ENCODE measurements around the gene SENP5. TPM values are rescaled to one million over a fixed set of nuclear protein-coding genes. Genes with fewer than 3 reads are reported as not detected.
"Not testable (repeated sequence)": the region's sequence is repeated elsewhere in the genome, so short reads cannot be mapped to it uniquely, and the experiment has no call there.

The SENP5 gene
- total RNA-seq, 3 donors from 2014 or later: 40.3 to 50.9 (median 40.5) TPM

DNA sequence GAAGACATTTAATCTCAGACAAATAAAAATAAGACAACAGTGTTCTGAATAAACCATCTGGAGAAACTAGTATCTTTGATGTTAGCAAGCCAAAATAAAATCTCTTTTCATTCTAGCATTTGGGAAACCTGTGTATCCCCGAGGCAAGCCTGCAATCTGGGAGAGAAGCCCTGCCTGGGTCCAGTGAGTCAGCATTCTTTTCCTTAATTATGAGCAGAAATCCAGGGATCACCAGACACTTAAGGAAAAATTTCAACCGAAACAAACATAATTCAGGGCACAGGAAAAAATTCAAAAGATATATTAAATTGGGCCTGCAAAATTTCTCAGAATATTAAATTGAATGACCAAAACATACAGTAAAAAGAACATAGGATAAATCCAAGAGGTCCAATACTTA, 70.4 kb downstream of the SENP5 start:
- H3K36me3 ChIP-seq: peaks cover 3% of the 10 kb centered on the region
- TF ChIP-seq POLR2A (IDR thresholded peaks at IDR 0.05): no peak
- H3K9me3 ChIP-seq: no peaks in the 10 kb centered on the region
- H3K4me3 ChIP-seq: no peak overlapping the region
- intact Hi-C loops (cut with DNase I; ENCODE audit: low total_unique reads): no loop called here
- no peak for DNase-seq (ENCODE audit: low spot score in 2 of 2)
- peaks cover 0 to 2% of the 10 kb centered on the region in 2 donors for H3K4me1 ChIP-seq
- no peak overlapping the region for H3K27ac ChIP-seq
- H3K27me3 ChIP-seq: no peaks in the 10 kb centered on the region

DNA sequence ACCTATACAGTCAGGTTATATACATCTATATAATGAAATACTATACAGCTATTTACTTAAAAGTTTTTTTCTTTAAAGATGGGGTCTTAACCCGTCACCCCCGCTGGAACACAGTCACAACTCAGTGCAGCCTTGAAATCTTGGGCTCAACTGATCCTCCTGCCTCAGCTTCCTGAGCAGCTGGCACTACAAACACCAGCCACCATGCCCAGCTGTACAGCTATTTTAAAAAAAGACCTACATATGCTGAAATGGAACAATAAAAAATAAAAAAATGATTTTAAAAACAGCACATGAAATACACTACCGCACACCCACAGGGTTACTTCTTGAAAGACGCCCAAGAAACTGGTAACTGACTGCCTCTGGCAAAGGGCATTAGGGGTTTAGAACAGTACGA, 70.9 kb downstream of the SENP5 start:
- TF ChIP-seq, protein P1, sequence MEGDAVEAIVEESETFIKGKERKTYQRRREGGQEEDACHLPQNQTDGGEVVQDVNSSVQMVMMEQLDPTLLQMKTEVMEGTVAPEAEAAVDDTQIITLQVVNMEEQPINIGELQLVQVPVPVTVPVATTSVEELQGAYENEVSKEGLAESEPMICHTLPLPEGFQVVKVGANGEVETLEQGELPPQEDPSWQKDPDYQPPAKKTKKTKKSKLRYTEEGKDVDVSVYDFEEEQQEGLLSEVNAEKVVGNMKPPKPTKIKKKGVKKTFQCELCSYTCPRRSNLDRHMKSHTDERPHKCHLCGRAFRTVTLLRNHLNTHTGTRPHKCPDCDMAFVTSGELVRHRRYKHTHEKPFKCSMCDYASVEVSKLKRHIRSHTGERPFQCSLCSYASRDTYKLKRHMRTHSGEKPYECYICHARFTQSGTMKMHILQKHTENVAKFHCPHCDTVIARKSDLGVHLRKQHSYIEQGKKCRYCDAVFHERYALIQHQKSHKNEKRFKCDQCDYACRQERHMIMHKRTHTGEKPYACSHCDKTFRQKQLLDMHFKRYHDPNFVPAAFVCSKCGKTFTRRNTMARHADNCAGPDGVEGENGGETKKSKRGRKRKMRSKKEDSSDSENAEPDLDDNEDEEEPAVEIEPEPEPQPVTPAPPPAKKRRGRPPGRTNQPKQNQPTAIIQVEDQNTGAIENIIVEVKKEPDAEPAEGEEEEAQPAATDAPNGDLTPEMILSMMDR (IDR thresholded peaks at IDR 0.05): no peak
- no peak for TF ChIP-seq POLR2AphosphoS5 (IDR thresholded peaks at IDR 0.05)
- TF ChIP-seq POLR2A (IDR thresholded peaks at IDR 0.05): no peak
- H3K36me3 ChIP-seq: peaks cover 3% of the 10 kb centered on the region

DNA sequence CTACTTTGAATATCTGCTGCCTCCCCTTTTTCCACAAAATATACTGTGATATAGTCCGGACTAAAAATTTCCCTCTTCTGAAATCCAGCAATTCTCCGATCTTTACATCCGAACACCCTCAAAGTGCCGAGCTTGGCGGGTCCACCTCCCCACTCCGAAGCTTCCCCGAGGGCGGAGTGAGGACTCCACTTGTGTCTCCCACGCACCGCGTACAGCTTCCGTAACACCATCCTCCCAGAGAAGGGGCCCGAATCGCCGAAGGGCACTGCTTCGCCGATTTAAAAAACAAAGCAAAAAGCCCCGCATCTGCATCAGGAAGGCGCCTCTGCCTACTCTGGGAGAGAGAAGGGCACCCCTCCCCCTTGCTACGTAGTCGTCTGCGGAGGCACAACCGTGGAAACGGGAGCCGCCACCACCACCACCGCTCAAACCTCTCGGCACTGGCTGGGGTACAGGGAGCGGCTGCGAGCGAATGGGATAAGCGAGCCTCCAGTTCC, 74.1 kb downstream of the SENP5 start:
- intact Hi-C loops (cut with DNase I; ENCODE audit: low total_unique reads): no loop called here
- H3K27ac ChIP-seq: peak overlapping the region; percentile 93 to 96
- TF ChIP-seq, protein P1 (IDR thresholded peaks at IDR 0.05): no peak
- TF ChIP-seq POLR2AphosphoS5 (IDR thresholded peaks at IDR 0.05) (no peak), POLR2A (IDR thresholded peaks at IDR 0.05) (no peak)
- H3K4me3 ChIP-seq: peak overlapping the region; percentile 86 to 99 (median 99)
- peak in 1 of 2 donors; percentile 41 for DNase-seq (ENCODE audit: low spot score in 2 of 2)
- H3K36me3 ChIP-seq: peaks cover 3% of the 10 kb centered on the region
- H3K4me1 ChIP-seq: peaks cover 6 to 10% of the 10 kb centered on the region in 2 donors
- no peaks in the 10 kb centered on the region for H3K9me3 ChIP-seq
- no peaks in the 10 kb centered on the region for H3K27me3 ChIP-seq

More for the DNA sequence above, 70.9 kb downstream of the SENP5 start:
- no peak for DNase-seq (ENCODE audit: low spot score in 2 of 2)
- peaks cover 4 to 6% of the 10 kb centered on the region in 2 donors for H3K4me1 ChIP-seq
- H3K4me3 ChIP-seq: no peak overlapping the region
- H3K27me3 ChIP-seq: no peaks in the 10 kb centered on the region
- H3K27ac ChIP-seq: no peak overlapping the region
- no peaks in the 10 kb centered on the region for H3K9me3 ChIP-seq
- intact Hi-C loops (cut with DNase I; ENCODE audit: low total_unique reads): no loop called here

DNA sequence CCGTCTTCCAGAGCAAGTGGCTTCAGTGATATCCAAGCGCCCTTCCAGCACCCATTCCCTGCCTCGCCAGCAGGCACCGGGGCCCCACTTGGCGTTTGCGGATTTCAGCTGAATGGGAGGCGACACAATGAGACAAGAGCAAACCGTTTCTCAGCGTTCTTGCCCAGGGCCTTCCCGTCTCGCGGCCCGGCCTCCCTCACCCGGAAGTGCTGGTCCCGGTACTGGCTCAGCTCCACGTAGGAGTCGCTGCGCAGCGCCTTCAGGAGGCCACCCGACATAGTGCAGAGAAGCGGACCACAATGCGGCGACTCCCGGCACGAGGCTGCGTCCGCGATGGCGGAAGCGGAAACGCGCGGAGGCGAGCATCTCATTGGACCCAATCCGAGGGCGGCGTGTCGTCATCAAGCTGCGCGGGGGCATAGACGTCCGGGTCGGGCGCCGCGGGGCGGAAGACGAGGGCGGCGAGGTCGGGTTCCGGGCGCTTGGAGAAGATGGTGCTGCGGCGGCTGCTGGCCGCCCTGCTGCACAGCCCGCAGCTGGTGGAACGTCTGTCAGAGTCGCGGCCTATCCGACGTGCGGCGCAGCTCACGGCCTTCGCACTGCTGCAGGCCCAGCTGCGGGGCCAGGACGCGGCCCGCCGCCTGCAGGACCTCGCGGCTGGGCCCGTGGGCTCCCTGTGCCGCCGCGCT, 74.7 kb downstream of the SENP5 start, which contains the start of gene NCBP2:
Gene NCBP2 (minus strand): TSS at position 303 of the 689 bp plus-strand sequence. CDS start 25 bp downstream, at position 278.
- Histone ChIP-seq H3K9me3 (no peaks in the 10 kb centered on the region), H3K36me3 (no peaks in the 10 kb centered on the region), H3K4me3 (peak within 1 kb of the TSS; percentile 86 to 99 (median 99)), H3K27me3 (no peaks in the 10 kb centered on the region), H3K27ac (peak within 1 kb of the TSS; percentile 93 to 96), H3K4me1 (peaks cover 6 to 10% of the 10 kb centered on the region in 2 donors)
- peak; percentile 81 for TF ChIP-seq POLR2A (IDR thresholded peaks at IDR 0.05)
- TF ChIP-seq, protein P1 (IDR thresholded peaks at IDR 0.05): peak; percentile 43 to 60 (median 43)
- TF ChIP-seq POLR2AphosphoS5 (IDR thresholded peaks at IDR 0.05): peak; percentile 96 to 98 (median 97)
- DNase-seq (ENCODE audit: low spot score in 2 of 2): peak; percentile 96 to 99
- intact Hi-C loops (cut with DNase I; ENCODE audit: low total_unique reads): no loop called here

DNA sequence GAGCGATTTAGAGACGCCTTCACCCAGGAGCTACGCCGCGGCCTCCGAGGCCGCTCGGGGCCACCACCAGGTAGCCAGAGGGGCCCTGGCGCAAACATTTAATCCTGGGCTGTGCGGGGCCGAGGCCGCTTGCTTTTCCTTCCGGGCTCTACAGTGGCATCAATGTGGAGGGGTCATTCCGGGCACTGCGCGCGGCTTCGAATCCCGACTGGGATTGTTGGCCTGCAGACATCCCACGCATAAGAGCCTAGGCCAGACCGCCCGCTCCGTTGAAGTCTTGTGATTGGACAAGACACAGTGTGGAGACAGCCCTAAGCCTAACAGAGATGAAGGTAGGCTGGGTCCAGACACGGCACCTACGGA, 75.2 kb downstream of the SENP5 start:
- peak overlapping the region; percentile 93 to 96 for H3K27ac ChIP-seq
- H3K36me3 ChIP-seq: no peaks in the 10 kb centered on the region
- H3K4me1 ChIP-seq: peaks cover 6 to 10% of the 10 kb centered on the region in 2 donors
- H3K27me3 ChIP-seq: no peaks in the 10 kb centered on the region
- TF ChIP-seq, protein P1 (IDR thresholded peaks at IDR 0.05): no peak
- TF ChIP-seq POLR2A (IDR thresholded peaks at IDR 0.05) (no peak), POLR2AphosphoS5 (IDR thresholded peaks at IDR 0.05) (no peak)
- DNase-seq (ENCODE audit: low spot score in 2 of 2): no peak
- peak overlapping the region; percentile 86 to 99 (median 99) for H3K4me3 ChIP-seq
- no peaks in the 10 kb centered on the region for H3K9me3 ChIP-seq
- intact Hi-C loops (cut with DNase I; ENCODE audit: low total_unique reads): no loop called here

DNA sequence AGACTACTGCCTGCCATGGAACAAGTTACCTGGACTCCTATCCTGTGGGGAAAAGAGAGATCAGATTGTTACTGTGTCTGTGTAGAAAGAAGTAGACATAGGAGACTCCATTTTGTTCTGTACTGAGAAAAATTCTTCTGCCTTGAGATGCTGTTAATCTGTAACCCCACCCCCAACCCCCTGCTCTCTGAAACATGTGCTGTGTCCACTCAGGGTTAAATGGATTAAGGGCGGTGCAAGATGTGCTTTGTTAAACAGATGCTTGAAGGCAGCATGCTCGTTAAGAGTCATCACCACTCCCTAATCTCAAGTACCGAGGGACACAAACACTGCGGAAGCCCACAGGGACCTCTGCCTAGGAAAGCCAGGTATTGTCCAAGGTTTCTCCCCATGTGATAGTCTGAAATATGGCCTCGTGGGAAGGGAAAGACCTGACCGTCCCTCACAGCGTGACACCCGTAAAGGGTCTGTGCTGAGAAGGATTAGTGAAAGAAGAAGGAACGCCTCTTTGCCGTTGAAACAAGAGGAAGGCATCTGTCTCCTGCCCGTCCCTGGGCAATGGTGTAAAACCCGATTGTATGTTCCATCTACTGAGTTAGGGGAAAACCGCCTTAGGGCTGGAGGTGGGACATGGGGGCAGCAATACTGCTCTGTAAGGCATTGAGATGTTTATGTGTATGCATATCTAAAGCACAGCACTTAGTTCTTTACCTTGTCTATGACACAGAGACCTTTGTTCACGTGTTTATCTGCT, 76.5 kb downstream of the SENP5 start:
- DNase-seq (ENCODE audit: low spot score in 2 of 2); intact Hi-C loops (cut with DNase I; ENCODE audit: low total_unique reads): not testable (repeated sequence)
- H3K4me1 ChIP-seq: peaks cover 6 to 10% of the 10 kb centered on the region in 2 donors

More for the DNA sequence above, 76.5 kb downstream of the SENP5 start:
- H3K36me3 ChIP-seq, H3K27me3 ChIP-seq, H3K27ac ChIP-seq, H3K9me3 ChIP-seq, H3K4me3 ChIP-seq: not testable (repeated sequence)

Data from breast epithelium (tissue), 4 donors.